Stomach (tissue), 4 donors: ENCODE data around the gene H2BK1.

Experiments
- EP300 ChIP-seq: sonication (generic); formaldehyde crosslinking; IDR thresholded peaks from one replicate; pipeline ENCODE4 v1.6.1; 2017; ENCODE audit warnings: antibody characterized with exemption
- POLR2A ChIP-seq, 4 donors: fragments of 450-650 bp; IDR thresholded peaks; one replicate each; pipeline ENCODE4 v1.6.1; 2016; ENCODE audit warnings: antibody characterized with exemption in 4 of 4, control low read depth in 2 of 4, mild to moderate bottlenecking in 1 of 4, moderate library complexity in 1 of 4
- TF ChIP-seq, protein P1 (sequence below), 7 experiments: fragments of 450-650 bp in 4 of 7; fragments of 200-600 bp in 3 of 7; sonication (generic) in 3 of 7; IDR thresholded peaks; one replicate each; pipeline ENCODE4 v1.5.1; 2016 to 2019; ENCODE audit warnings: antibody characterized with exemption in 7 of 7, control low read depth in 2 of 7, mild to moderate bottlenecking in 1 of 7

DNA sequence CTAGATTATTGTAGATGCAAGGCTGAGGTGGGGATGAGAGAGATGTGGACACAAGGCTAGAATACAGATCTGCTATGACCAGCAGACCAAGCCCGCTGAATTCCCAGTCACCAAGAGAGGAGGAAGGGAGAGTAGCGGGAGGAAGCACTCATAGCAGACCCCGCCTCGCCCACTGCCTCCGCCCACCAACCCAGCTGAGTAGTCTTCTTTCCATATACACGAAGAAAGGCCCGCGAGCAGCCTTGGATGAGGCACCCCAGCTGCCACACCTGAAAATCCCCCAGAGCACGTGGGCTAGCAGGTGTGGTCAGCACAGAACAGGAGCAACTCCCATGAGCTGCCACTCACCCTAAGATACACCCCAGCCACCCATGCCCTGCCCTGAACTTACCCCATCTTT lies 7.9 kb upstream of the H2BK1 start:
- TF ChIP-seq, protein P1, sequence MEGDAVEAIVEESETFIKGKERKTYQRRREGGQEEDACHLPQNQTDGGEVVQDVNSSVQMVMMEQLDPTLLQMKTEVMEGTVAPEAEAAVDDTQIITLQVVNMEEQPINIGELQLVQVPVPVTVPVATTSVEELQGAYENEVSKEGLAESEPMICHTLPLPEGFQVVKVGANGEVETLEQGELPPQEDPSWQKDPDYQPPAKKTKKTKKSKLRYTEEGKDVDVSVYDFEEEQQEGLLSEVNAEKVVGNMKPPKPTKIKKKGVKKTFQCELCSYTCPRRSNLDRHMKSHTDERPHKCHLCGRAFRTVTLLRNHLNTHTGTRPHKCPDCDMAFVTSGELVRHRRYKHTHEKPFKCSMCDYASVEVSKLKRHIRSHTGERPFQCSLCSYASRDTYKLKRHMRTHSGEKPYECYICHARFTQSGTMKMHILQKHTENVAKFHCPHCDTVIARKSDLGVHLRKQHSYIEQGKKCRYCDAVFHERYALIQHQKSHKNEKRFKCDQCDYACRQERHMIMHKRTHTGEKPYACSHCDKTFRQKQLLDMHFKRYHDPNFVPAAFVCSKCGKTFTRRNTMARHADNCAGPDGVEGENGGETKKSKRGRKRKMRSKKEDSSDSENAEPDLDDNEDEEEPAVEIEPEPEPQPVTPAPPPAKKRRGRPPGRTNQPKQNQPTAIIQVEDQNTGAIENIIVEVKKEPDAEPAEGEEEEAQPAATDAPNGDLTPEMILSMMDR (IDR thresholded peaks at IDR 0.05): no peak
- TF ChIP-seq POLR2A (IDR thresholded peaks at IDR 0.05): no peak
- no peak for TF ChIP-seq EP300
